Measurements from ENCODE around the gene SETD7.

SETD7 gene

DNA sequence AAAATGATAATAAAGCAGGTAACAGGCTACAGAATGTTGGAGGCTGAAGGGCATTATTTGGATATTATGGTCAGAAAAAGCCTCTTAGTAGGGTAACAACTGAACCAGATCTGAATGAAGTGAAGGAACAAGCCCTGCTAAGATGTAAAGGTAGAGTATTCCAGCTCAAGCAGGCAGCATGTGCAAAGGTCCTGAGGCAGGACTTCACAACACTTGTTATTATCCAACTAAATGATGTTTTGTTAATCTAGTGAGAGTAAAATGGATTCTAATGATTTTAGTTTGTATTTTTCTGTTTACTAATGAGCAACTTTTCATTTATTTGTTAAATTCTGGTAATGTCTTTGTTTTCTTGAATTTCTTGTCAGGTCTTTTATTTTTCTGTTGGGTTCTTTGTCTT, 66.4 kb downstream of the SETD7 start:
- Histone ChIP-seq H2AFZ (ENCODE audit: low read length) (no peak overlapping the region), H3K79me2 (ENCODE audit: insufficient read depth, low read length) (no peaks in the 10 kb centered on the region), H4K20me1 (ENCODE audit: insufficient read depth, low read length, poor library complexity, severe bottlenecking) (no peaks in the 10 kb centered on the region), H3K9ac (ENCODE audit: low read depth, low read length, poor library complexity, severe bottlenecking) (no peak overlapping the region), H3K27me3 (ENCODE audit: insufficient read depth, low read length, poor library complexity, severe bottlenecking) (no peaks in the 10 kb centered on the region), H3K9me3 (ENCODE audit: insufficient read depth, low read depth, low read length) (no peaks in the 10 kb centered on the region), H3K4me1 (ENCODE audit: insufficient read depth, low read length, poor library complexity, severe bottlenecking) (no peaks in the 10 kb centered on the region), H3K9me2 (replicated peaks; ENCODE audit: low read depth, low read length) (no peaks in the 10 kb centered on the region), H3K36me3 (ENCODE audit: insufficient read depth, low read length) (no peaks in the 10 kb centered on the region), H3K4me2 (ENCODE audit: low read depth, low read length, poor library complexity, severe bottlenecking) (no peak overlapping the region), H3K4me3 (ENCODE audit: low read length, poor library complexity, severe bottlenecking) (no peak overlapping the region), H3F3A (ENCODE audit: low read depth) (no peaks in the 10 kb centered on the region)
- TF ChIP-seq EZH2phosphoT487 (IDR thresholded peaks at IDR 0.05; ENCODE audit: borderline replicate concordance) (no peak), CTCF (conservative IDR thresholded peaks at IDR 0.05; ENCODE audit: low read length) (no peak)

DNA sequence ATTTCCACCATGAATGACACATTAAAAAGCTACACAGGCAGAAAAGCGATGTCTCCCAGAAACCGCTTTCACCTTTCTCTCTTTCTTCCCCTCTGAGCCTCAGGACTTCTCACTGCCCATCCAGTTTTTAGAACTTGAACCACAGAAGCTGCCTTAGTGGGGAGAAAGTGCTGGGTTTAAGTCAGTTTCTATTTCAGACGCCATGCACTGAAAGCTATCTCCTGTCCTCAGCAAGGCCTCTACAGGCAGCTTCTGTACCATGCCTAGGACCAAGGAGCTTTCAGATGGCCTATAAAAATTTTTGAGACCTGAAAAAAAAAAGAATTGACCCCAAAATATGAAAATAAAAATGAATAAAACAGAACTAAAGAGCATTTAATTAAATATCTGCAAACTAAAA, 67.6 kb downstream of the SETD7 start:
- H2AFZ ChIP-seq (ENCODE audit: low read length): peak overlapping the region; percentile 38; the same call in 1 of the 2 replicates
- no peaks in the 10 kb centered on the region for H3K27me3 ChIP-seq (ENCODE audit: insufficient read depth, low read length, poor library complexity, severe bottlenecking)
- H4K20me1 ChIP-seq (ENCODE audit: insufficient read depth, low read length, poor library complexity, severe bottlenecking): no peaks in the 10 kb centered on the region
- H3K36me3 ChIP-seq (ENCODE audit: insufficient read depth, low read length): no peaks in the 10 kb centered on the region
- no peaks in the 10 kb centered on the region for H3K9me2 ChIP-seq (replicated peaks; ENCODE audit: low read depth, low read length)
- no peak overlapping the region for H3K4me3 ChIP-seq (ENCODE audit: low read length, poor library complexity, severe bottlenecking)
- no peaks in the 10 kb centered on the region for H3K4me1 ChIP-seq (ENCODE audit: insufficient read depth, low read length, poor library complexity, severe bottlenecking)
- TF ChIP-seq EZH2phosphoT487 (IDR thresholded peaks at IDR 0.05; ENCODE audit: borderline replicate concordance) (no peak), CTCF (conservative IDR thresholded peaks at IDR 0.05; ENCODE audit: low read length) (no peak)
- no peaks in the 10 kb centered on the region for H3K9me3 ChIP-seq (ENCODE audit: insufficient read depth, low read depth, low read length)
- H3K79me2 ChIP-seq (ENCODE audit: insufficient read depth, low read length): no peaks in the 10 kb centered on the region
- H3F3A ChIP-seq (ENCODE audit: low read depth): no peaks in the 10 kb centered on the region
- no peak overlapping the region for H3K9ac ChIP-seq (ENCODE audit: low read depth, low read length, poor library complexity, severe bottlenecking)
- no peak overlapping the region for H3K4me2 ChIP-seq (ENCODE audit: low read depth, low read length, poor library complexity, severe bottlenecking)

- Histone ChIP-seq H3K4me1 (ENCODE audit: insufficient read depth, low read length, poor library complexity, severe bottlenecking) (no peaks in the 10 kb centered on the region), H3K9ac (ENCODE audit: low read depth, low read length, poor library complexity, severe bottlenecking) (no peak overlapping the region), H3K36me3 (ENCODE audit: insufficient read depth, low read length) (no peaks in the 10 kb centered on the region), H3K27me3 (ENCODE audit: insufficient read depth, low read length, poor library complexity, severe bottlenecking) (no peaks in the 10 kb centered on the region), H3K4me3 (ENCODE audit: low read length, poor library complexity, severe bottlenecking) (no peak overlapping the region), H2AFZ (ENCODE audit: low read length) (no peak overlapping the region), H4K20me1 (ENCODE audit: insufficient read depth, low read length, poor library complexity, severe bottlenecking) (no peaks in the 10 kb centered on the region), H3K79me2 (ENCODE audit: insufficient read depth, low read length) (no peaks in the 10 kb centered on the region), H3K4me2 (ENCODE audit: low read depth, low read length, poor library complexity, severe bottlenecking) (no peak overlapping the region), H3K9me2 (replicated peaks; ENCODE audit: low read depth, low read length) (no peaks in the 10 kb centered on the region), H3K9me3 (ENCODE audit: insufficient read depth, low read depth, low read length) (no peaks in the 10 kb centered on the region), H3F3A (ENCODE audit: low read depth) (no peaks in the 10 kb centered on the region)
- TF ChIP-seq CTCF (conservative IDR thresholded peaks at IDR 0.05; ENCODE audit: low read length) (no peak), EZH2phosphoT487 (IDR thresholded peaks at IDR 0.05; ENCODE audit: borderline replicate concordance) (no peak)
Observed at GRCh38 chr4:139484783-139485311, 71.2 kb downstream of the SETD7 start.
